ENCODE measurements around the gene LTO1.

DNA sequence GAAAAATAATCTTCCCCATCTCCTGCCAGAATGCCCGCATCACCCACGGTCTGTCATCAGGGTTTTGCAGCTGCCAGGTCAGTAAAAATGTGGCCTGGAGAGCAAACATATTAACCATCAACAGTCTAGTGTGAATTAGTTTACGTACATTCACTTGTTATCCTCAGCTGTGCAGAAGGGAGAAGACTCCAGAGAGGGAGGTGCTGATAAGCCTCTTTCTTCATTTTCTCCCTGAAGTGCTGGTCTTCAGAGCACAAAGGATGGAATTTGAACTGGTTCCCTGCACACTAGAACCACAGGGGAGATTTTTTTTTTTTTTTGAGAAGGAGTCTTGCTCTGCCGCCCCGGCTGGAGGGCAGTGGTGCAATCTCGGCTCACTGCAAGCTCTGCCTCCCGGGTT is 20.4 kb upstream of the LTO1 start:
- TF ChIP-seq, protein P1, sequence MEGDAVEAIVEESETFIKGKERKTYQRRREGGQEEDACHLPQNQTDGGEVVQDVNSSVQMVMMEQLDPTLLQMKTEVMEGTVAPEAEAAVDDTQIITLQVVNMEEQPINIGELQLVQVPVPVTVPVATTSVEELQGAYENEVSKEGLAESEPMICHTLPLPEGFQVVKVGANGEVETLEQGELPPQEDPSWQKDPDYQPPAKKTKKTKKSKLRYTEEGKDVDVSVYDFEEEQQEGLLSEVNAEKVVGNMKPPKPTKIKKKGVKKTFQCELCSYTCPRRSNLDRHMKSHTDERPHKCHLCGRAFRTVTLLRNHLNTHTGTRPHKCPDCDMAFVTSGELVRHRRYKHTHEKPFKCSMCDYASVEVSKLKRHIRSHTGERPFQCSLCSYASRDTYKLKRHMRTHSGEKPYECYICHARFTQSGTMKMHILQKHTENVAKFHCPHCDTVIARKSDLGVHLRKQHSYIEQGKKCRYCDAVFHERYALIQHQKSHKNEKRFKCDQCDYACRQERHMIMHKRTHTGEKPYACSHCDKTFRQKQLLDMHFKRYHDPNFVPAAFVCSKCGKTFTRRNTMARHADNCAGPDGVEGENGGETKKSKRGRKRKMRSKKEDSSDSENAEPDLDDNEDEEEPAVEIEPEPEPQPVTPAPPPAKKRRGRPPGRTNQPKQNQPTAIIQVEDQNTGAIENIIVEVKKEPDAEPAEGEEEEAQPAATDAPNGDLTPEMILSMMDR (IDR thresholded peaks at IDR 0.05; ENCODE audit: low read depth, low read length) = no peak
- TF ChIP-seq POLR2A (IDR thresholded peaks at IDR 0.05; ENCODE audit: extremely low read depth, insufficient read length) = no peak
- TF ChIP-seq, protein P2, sequence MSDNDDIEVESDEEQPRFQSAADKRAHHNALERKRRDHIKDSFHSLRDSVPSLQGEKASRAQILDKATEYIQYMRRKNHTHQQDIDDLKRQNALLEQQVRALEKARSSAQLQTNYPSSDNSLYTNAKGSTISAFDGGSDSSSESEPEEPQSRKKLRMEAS (IDR thresholded peaks at IDR 0.05; ENCODE audit: low read depth, low read length) = no peak
